ENCODE results near the gene HSPBAP1.

Gene HSPBAP1

DNA sequence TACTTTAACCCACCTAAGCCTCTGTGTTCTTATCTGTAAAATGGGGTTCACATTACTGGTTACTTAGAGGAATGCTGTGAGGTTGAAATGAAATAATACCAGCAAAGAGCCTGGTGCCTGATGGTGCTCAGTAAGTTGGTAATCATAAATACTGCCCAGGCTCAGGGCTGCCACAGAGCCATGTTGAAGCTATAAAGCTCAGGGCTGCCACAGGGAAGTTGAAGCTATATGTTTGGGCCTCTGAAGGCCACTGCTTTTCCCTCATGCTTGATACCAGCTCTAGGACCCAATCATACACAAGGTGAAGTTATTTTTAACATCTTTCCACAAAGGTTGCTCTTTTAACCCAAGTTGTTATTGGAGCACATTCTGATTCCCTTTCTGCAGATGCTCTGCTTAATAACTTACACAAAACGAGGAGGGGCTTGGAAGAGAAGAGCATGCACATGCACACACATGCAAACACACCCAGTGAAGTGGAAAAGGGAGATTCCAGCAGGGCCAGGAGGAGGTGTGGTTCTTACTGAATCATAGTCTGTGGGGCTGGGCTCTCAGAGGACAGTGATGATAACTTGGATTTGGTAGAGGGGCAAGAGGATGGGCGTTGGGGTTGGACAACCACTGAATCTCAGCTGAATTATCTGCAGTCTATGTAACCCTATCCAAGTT, 95.5 kb downstream of the HSPBAP1 start:
- Histone ChIP-seq H3K9me3 (ENCODE audit: control insufficient read depth, insufficient read depth, low read length) (no peaks in the 10 kb centered on the region), H3K36me3 (ENCODE audit: insufficient read depth, low read length) (no peaks in the 10 kb centered on the region), H3K4me1 (ENCODE audit: insufficient read depth, low read length) (no peaks in the 10 kb centered on the region), H3K9ac (ENCODE audit: low read depth, low read length) (no peak overlapping the region)

GRCh38 chr3:122695927-122696561, 97.6 kb downstream of the HSPBAP1 start:
- Histone ChIP-seq H3K4me1 (ENCODE audit: insufficient read depth, low read length) (no peaks in the 10 kb centered on the region), H3K9ac (ENCODE audit: low read depth, low read length) (no peak overlapping the region), H3K36me3 (ENCODE audit: insufficient read depth, low read length) (no peaks in the 10 kb centered on the region), H3K9me3 (ENCODE audit: control insufficient read depth, insufficient read depth, low read length) (no peaks in the 10 kb centered on the region)

GRCh38 chr3:122694966-122695365, 98.7 kb downstream of the HSPBAP1 start:
- H3K4me1 ChIP-seq (ENCODE audit: insufficient read depth, low read length) = no peaks in the 10 kb centered on the region
- H3K36me3 ChIP-seq (ENCODE audit: insufficient read depth, low read length) = no peaks in the 10 kb centered on the region
- H3K9me3 ChIP-seq (ENCODE audit: control insufficient read depth, insufficient read depth, low read length) = no peaks in the 10 kb centered on the region
- H3K9ac ChIP-seq (ENCODE audit: low read depth, low read length) = no peak overlapping the region

- Histone ChIP-seq H3K9ac (ENCODE audit: low read depth, low read length) (no peak overlapping the region), H3K36me3 (ENCODE audit: insufficient read depth, low read length) (no peaks in the 10 kb centered on the region), H3K4me1 (ENCODE audit: insufficient read depth, low read length) (no peaks in the 10 kb centered on the region), H3K9me3 (ENCODE audit: control insufficient read depth, insufficient read depth, low read length) (no peaks in the 10 kb centered on the region)
Observed at GRCh38 chr3:122692674-122693073, 101.0 kb downstream of the HSPBAP1 start.

DNA sequence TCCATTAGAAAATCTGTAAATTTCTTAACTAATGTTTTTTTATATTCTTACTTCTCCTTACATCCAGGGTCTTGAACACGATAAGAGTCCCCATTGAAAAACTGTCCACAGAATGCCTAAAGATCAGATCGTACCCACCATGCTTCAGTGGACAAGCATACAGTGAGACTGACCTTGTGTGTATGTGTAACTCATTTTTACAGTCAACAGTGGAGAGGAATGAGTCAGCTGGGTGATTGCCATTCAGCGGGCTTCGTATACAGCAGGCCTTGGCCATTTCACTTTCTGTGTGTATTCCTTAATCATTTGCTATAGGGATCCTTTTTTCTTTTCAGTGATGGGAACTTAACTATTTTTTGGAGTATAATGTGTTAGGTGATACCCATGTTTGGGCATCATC, 102.4 kb downstream of the HSPBAP1 start:
- Histone ChIP-seq H3K9ac (ENCODE audit: low read depth, low read length) (no peak overlapping the region), H3K9me3 (ENCODE audit: control insufficient read depth, insufficient read depth, low read length) (no peaks in the 10 kb centered on the region), H3K36me3 (ENCODE audit: insufficient read depth, low read length) (no peaks in the 10 kb centered on the region), H3K4me1 (ENCODE audit: insufficient read depth, low read length) (no peaks in the 10 kb centered on the region)

GRCh38 chr3:122690096-122690495, 103.5 kb downstream of the HSPBAP1 start:
- no peaks in the 10 kb centered on the region for H3K4me1 ChIP-seq (ENCODE audit: insufficient read depth, low read length)

More at GRCh38 chr3:122690096-122690495, 103.5 kb downstream of the HSPBAP1 start:
- Histone ChIP-seq H3K36me3 (ENCODE audit: insufficient read depth, low read length) (no peaks in the 10 kb centered on the region), H3K9ac (ENCODE audit: low read depth, low read length) (no peak overlapping the region), H3K9me3 (ENCODE audit: control insufficient read depth, insufficient read depth, low read length) (no peaks in the 10 kb centered on the region)

Measured in ES-I3 (cell line).